Activated CD4-positive, alpha-beta memory T cell treated with anti-CD3 and anti-CD28 coated beads, Interleukin-2, amount 10 ng/mL, durations not matched to agents 7 days and 5 days (primary cell): ENCODE results near the gene MFF. TPM values are rescaled to one million over a fixed set of nuclear protein-coding genes. Genes with fewer than 3 reads are reported as not detected.
A peak's percentile ranks its signal among the peaks of the same experiment; 100 is the strongest.

Experiments used
- CTCF ChIA-PET: fragments of 350-600 bp; sonication (Branson Sonifier 250); formaldehyde crosslinking; loops from one replicate; lab custom pipeline; 2021; ENCODE audit warnings: antibody characterized with exemption, inconsistent platforms; lab: Charles Lee
- POLR2A ChIA-PET: fragments of 350-600 bp; sonication (Branson Sonifier 250); formaldehyde crosslinking; loops from one replicate; lab custom pipeline; 2021; ENCODE audit warnings: antibody characterized with exemption; lab: Charles Lee
- DNase-seq: peaks from one replicate; pipeline ENCODE4 v3.0.0-alpha.2; 2020
- H3K27ac Mint-ChIP-seq: one replicate; pipeline ENCODE4 v1.8.0; 2021; ENCODE audit warnings: mild to moderate bottlenecking, mixed read lengths
- H3K27me3 Mint-ChIP-seq: one replicate; pipeline ENCODE4 v1.8.0; 2021; ENCODE audit warnings: mixed read lengths
- H3K36me3 Mint-ChIP-seq: one replicate; pipeline ENCODE4 v1.8.0; 2021; ENCODE audit warnings: low read depth, mixed read lengths
- H3K4me1 Mint-ChIP-seq: one replicate; pipeline ENCODE4 v1.8.0; 2021; ENCODE audit warnings: mixed read lengths
- H3K4me3 Mint-ChIP-seq: one replicate; pipeline ENCODE4 v1.8.0; 2021; ENCODE audit warnings: mild to moderate bottlenecking, mixed read lengths
- H3K9me3 Mint-ChIP-seq: one replicate; pipeline ENCODE4 v1.8.0; 2021; ENCODE audit warnings: mixed read lengths
- total RNA-seq, 2 experiments: library from RNA; stranded (reverse); gene quantifications; one replicate each; pipeline ENCODE4 v1.2.3, GENCODE V29; 2021

Gene MFF
- total RNA-seq, 2 experiments from 2014 or later, result 63.9 to 67.5 TPM

- H3K27me3 Mint-ChIP-seq, result peaks cover 2% of the 10 kb centered on the region
- ChIA-PET CTCF (no interaction called here), POLR2A (no interaction called here)
- DNase-seq, result no peak
- peaks cover 5% of the 10 kb centered on the region for H3K9me3 Mint-ChIP-seq
- H3K4me3 Mint-ChIP-seq, result no peak overlapping the region
- no peak overlapping the region for H3K27ac Mint-ChIP-seq
- H3K36me3 Mint-ChIP-seq, result no peaks in the 10 kb centered on the region
- no peaks in the 10 kb centered on the region for H3K4me1 Mint-ChIP-seq
Observed at GRCh38 chr2:227313310-227313709, 11.7 kb upstream of the MFF start.

GRCh38 chr2:227317834-227318233, 7.2 kb upstream of the MFF start:
- ChIA-PET CTCF (no interaction called here), POLR2A (no interaction called here)
- no peak overlapping the region for H3K27ac Mint-ChIP-seq
- peaks cover 6% of the 10 kb centered on the region for H3K9me3 Mint-ChIP-seq
- peaks cover 5% of the 10 kb centered on the region for H3K4me1 Mint-ChIP-seq
- H3K27me3 Mint-ChIP-seq, result peaks cover 2% of the 10 kb centered on the region
- H3K36me3 Mint-ChIP-seq, result peaks cover 4% of the 10 kb centered on the region
- no peak for DNase-seq
- no peak overlapping the region for H3K4me3 Mint-ChIP-seq

- peaks cover 24% of the 10 kb centered on the region for H3K4me1 Mint-ChIP-seq
- peaks cover 8% of the 10 kb centered on the region for H3K36me3 Mint-ChIP-seq
- peaks cover 4% of the 10 kb centered on the region for H3K27me3 Mint-ChIP-seq
- CTCF ChIA-PET, result interaction anchor here (1.0 kb wide), 1 partner anchor 19 kb away, joined by 4 read pairs; no protein-coding TSS in a partner anchor
- no peak overlapping the region for H3K4me3 Mint-ChIP-seq
- H3K27ac Mint-ChIP-seq, result no peak overlapping the region
- POLR2A ChIA-PET, result no interaction called here
- peaks cover 14% of the 10 kb centered on the region for H3K9me3 Mint-ChIP-seq
- DNase-seq, result no peak
Observed at GRCh38 chr2:227320305-227321094, 4.6 kb upstream of the MFF start.

GRCh38 chr2:227322530-227323205, 2.4 kb upstream of the MFF start:
- H3K36me3 Mint-ChIP-seq, result peaks cover 8% of the 10 kb centered on the region
- H3K27me3 Mint-ChIP-seq, result peaks cover 2% of the 10 kb centered on the region
- no peak for DNase-seq
- H3K4me1 Mint-ChIP-seq, result peaks cover 41% of the 10 kb centered on the region
- H3K27ac Mint-ChIP-seq, result no peak overlapping the region
- H3K4me3 Mint-ChIP-seq, result no peak overlapping the region
- ChIA-PET POLR2A (no interaction called here), CTCF (interaction anchor here (1.0 kb wide), 1 partner anchor 13 kb away, joined by 3 read pairs; no protein-coding TSS in a partner anchor)
- H3K9me3 Mint-ChIP-seq, result peaks cover 12% of the 10 kb centered on the region

GRCh38 chr2:227323818-227324217, 1.2 kb upstream of the MFF start:
- H3K27me3 Mint-ChIP-seq, result peaks cover 2% of the 10 kb centered on the region
- peaks cover 9% of the 10 kb centered on the region for H3K9me3 Mint-ChIP-seq
- H3K27ac Mint-ChIP-seq, result no peak overlapping the region
- H3K36me3 Mint-ChIP-seq, result peaks cover 13% of the 10 kb centered on the region
- peaks cover 50% of the 10 kb centered on the region for H3K4me1 Mint-ChIP-seq
- ChIA-PET CTCF (no interaction called here), POLR2A (interaction anchor here (3.1 kb wide), 1 partner anchor 13 kb away, joined by 12 read pairs; no protein-coding TSS in a partner anchor)
- DNase-seq, result no peak
- peak overlapping the region; percentile 9 for H3K4me3 Mint-ChIP-seq

- H3K27me3 Mint-ChIP-seq, result peaks cover 2% of the 10 kb centered on the region
- H3K9me3 Mint-ChIP-seq, result peaks cover 9% of the 10 kb centered on the region
- DNase-seq, result no peak
- peaks cover 16% of the 10 kb centered on the region for H3K36me3 Mint-ChIP-seq
- H3K4me1 Mint-ChIP-seq, result peaks cover 50% of the 10 kb centered on the region
- CTCF ChIA-PET, result no interaction called here
- H3K27ac Mint-ChIP-seq, result peak overlapping the region; percentile 66
- POLR2A ChIA-PET, result interaction anchor here (0.7 to 3.1 kb wide), 4 partner anchors 9 to 149 kb away, joined by 3 to 12 read pairs (median 3); no protein-coding TSS in a partner anchor
- H3K4me3 Mint-ChIP-seq, result peak overlapping the region; percentile 85
Observed at GRCh38 chr2:227324642-227324994, 433 bp upstream of the MFF start.

- Mint-ChIP-seq H3K27me3 (peaks cover 2% of the 10 kb centered on the region), H3K9me3 (peaks cover 9% of the 10 kb centered on the region), H3K4me1 (peaks cover 48% of the 10 kb centered on the region), H3K27ac (peak overlapping the region; percentile 79), H3K4me3 (peak overlapping the region; percentile 85), H3K36me3 (peaks cover 20% of the 10 kb centered on the region)
- ChIA-PET POLR2A (interaction anchor here (0.8 to 3.1 kb wide), 3 partner anchors 11 to 148 kb away, joined by 3 to 12 read pairs (median 3); no protein-coding TSS in a partner anchor), CTCF (interaction anchor here (0.7 to 1.5 kb wide), 2 partner anchors 10 to 18 kb away, joined by 3 to 5 read pairs; no protein-coding TSS in a partner anchor)
- no peak for DNase-seq
Observed at GRCh38 chr2:227325839-227326195, 766 bp downstream of the MFF start.

- no peak overlapping the region for H3K27ac Mint-ChIP-seq
Observed at GRCh38 chr2:227326783-227327182, 1.7 kb downstream of the MFF start.

GRCh38 chr2:227335713-227336112, 10.7 kb downstream of the MFF start:
- Mint-ChIP-seq H3K4me1 (peaks cover 26% of the 10 kb centered on the region), H3K36me3 (peaks cover 47% of the 10 kb centered on the region), H3K9me3 (no peaks in the 10 kb centered on the region), H3K27me3 (no peaks in the 10 kb centered on the region), H3K27ac (no peak overlapping the region), H3K4me3 (no peak overlapping the region)
- no peak for DNase-seq
- ChIA-PET CTCF (interaction anchor here (0.9 to 1.3 kb wide), 4 partner anchors 8 to 97 kb away, joined by 3 to 5 read pairs (median 3); partner anchors contain the start of gene MFF), POLR2A (interaction anchor here (0.8 to 2.4 kb wide), 3 partner anchors 10 to 19 kb away, joined by 3 to 12 read pairs (median 3); partner anchors contain the start of gene MFF)

More at GRCh38 chr2:227326783-227327182, 1.7 kb downstream of the MFF start:
- Mint-ChIP-seq H3K36me3 (peaks cover 20% of the 10 kb centered on the region), H3K4me3 (peak overlapping the region; percentile 85), H3K27me3 (peaks cover 2% of the 10 kb centered on the region), H3K4me1 (peaks cover 48% of the 10 kb centered on the region), H3K9me3 (peaks cover 7% of the 10 kb centered on the region)
- POLR2A ChIA-PET, result interaction anchor here (3.1 kb wide), 1 partner anchor 10 kb away, joined by 12 read pairs; no protein-coding TSS in a partner anchor
- CTCF ChIA-PET, result interaction anchor here (1.5 kb wide), 1 partner anchor 10 kb away, joined by 3 read pairs; no protein-coding TSS in a partner anchor
- no peak for DNase-seq

- H3K27me3 Mint-ChIP-seq, result no peaks in the 10 kb centered on the region
- no peak overlapping the region for H3K4me3 Mint-ChIP-seq
- ChIA-PET CTCF (no interaction called here), POLR2A (interaction anchor here (0.8 to 2.4 kb wide), 2 partner anchors 9 to 12 kb away, joined by 3 to 12 read pairs; partner anchors contain the start of gene MFF)
- DNase-seq, result no peak
- H3K9me3 Mint-ChIP-seq, result no peaks in the 10 kb centered on the region
- no peak overlapping the region for H3K27ac Mint-ChIP-seq
- H3K4me1 Mint-ChIP-seq, result peaks cover 26% of the 10 kb centered on the region
- H3K36me3 Mint-ChIP-seq, result peaks cover 45% of the 10 kb centered on the region
Observed at GRCh38 chr2:227337442-227337841, 12.4 kb downstream of the MFF start.

GRCh38 chr2:227339098-227339599, 14.1 kb downstream of the MFF start:
- CTCF ChIA-PET, result no interaction called here
- POLR2A ChIA-PET, result no interaction called here
- no peaks in the 10 kb centered on the region for H3K9me3 Mint-ChIP-seq
- DNase-seq, result no peak
- no peak overlapping the region for H3K4me3 Mint-ChIP-seq
- peaks cover 31% of the 10 kb centered on the region for H3K36me3 Mint-ChIP-seq
- H3K27me3 Mint-ChIP-seq, result no peaks in the 10 kb centered on the region
- H3K27ac Mint-ChIP-seq, result no peak overlapping the region
- H3K4me1 Mint-ChIP-seq, result peaks cover 21% of the 10 kb centered on the region

- no peak overlapping the region for H3K4me3 Mint-ChIP-seq
- no peaks in the 10 kb centered on the region for H3K27me3 Mint-ChIP-seq
- ChIA-PET CTCF (no interaction called here), POLR2A (no interaction called here)
- H3K27ac Mint-ChIP-seq, result no peak overlapping the region
- no peak for DNase-seq
- no peaks in the 10 kb centered on the region for H3K9me3 Mint-ChIP-seq
- H3K36me3 Mint-ChIP-seq, result peaks cover 24% of the 10 kb centered on the region
- peaks cover 11% of the 10 kb centered on the region for H3K4me1 Mint-ChIP-seq
Observed at GRCh38 chr2:227340106-227340505, 15.1 kb downstream of the MFF start.

GRCh38 chr2:227341553-227341952, 16.5 kb downstream of the MFF start:
- CTCF ChIA-PET, result no interaction called here
- DNase-seq, result no peak
- Mint-ChIP-seq H3K9me3 (no peaks in the 10 kb centered on the region), H3K36me3 (peaks cover 18% of the 10 kb centered on the region), H3K27ac (no peak overlapping the region), H3K4me1 (no peaks in the 10 kb centered on the region), H3K4me3 (no peak overlapping the region), H3K27me3 (no peaks in the 10 kb centered on the region)
- POLR2A ChIA-PET, result no interaction called here
